Gastrocnemius medialis (tissue), 4 donors: Measurements from ENCODE around the gene TRAPPC14.

ENCODE experiments used
- CTCF ChIP-seq, 5 experiments: fragments of 450-650 bp in 3 of 5; fragments of 200-600 bp in 2 of 5; sonication (generic) in 2 of 5; IDR thresholded peaks in 4 of 5; conservative IDR thresholded peaks in 1 of 5; 1 replicate in 4 of 5; 2 replicates in 1 of 5; pipeline ENCODE4 v1.5.1; 2016 to 2019; ENCODE audit warnings: antibody characterized with exemption in 5 of 5, mild to moderate bottlenecking in 3 of 5, moderate library complexity in 3 of 5
- POLR2A ChIP-seq, 2 donors: fragments of 450-650 bp; IDR thresholded peaks; one replicate each; pipeline ENCODE4 v1.6.1; 2017; ENCODE audit warnings: antibody characterized with exemption in 2 of 2, mild to moderate bottlenecking in 2 of 2, moderate library complexity in 2 of 2

GRCh38 chr7:100160067-100160466 is 1.5 kb upstream of the TRAPPC14 start:
- TF ChIP-seq POLR2A (IDR thresholded peaks at IDR 0.05) (no peak), CTCF (IDR thresholded peaks at IDR 0.05 in 4 of 5, conservative IDR thresholded peaks at IDR 0.05 in 1 of 5) (no peak)
